ENCODE measurements around the gene CDHR2.

CDHR2 gene

DNA sequence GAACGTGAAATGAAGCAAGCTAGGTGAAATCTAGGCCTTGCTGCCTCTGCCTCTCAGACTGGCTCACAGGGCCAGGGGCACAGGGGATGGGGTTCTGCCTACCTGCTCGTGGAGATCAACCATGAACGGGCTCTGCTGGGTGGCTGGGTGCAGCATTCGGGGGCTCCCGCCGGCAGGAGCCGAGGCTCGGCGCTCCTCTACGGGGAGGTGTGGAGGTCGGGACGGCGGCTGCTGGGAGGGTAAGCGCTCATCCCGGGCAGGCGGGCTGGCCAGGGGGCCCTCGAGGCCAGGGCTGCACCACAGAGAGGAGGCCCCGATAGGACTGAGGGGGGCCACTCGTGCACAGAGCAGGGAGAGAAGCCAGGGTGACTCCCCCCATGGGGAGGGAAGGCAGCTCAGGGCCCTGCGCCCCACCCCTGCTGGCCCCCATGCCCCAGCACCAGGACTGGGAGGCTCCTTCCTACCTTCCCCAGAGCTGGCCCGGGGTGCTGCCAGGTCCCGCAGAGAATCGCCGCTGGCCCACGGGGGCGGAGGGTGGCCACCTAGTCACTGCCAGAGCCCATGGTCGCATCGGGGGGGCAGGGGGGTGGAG is 17.1 kb upstream of the CDHR2 start:
- Histone ChIP-seq H3K9me3 (ENCODE audit: insufficient read depth, low read depth, low read length) (no peaks in the 10 kb centered on the region), H3K4me2 (ENCODE audit: low read length) (no peak overlapping the region), H2BK12ac (ENCODE audit: low read length) (no peak overlapping the region), H3K36me3 (ENCODE audit: control insufficient read depth in 1 of 2, insufficient read depth in 2 of 2, low read length in 2 of 2) (peaks cover 60 to 66% of the 10 kb centered on the region in 2 experiments), H3K23ac (ENCODE audit: low read length) (no peak overlapping the region), H3K27ac (ENCODE audit: low read depth, low read length) (no peak overlapping the region), H2AK5ac (ENCODE audit: low read length) (no peak overlapping the region), H4K91ac (ENCODE audit: low read depth, low read length) (no peak overlapping the region), H2AFZ (ENCODE audit: insufficient read depth, low read length, poor library complexity) (no peak overlapping the region), H3K18ac (ENCODE audit: low read length) (no peak overlapping the region), H2BK5ac (ENCODE audit: low read depth, low read length, poor library complexity) (no peak overlapping the region), H3K79me1 (ENCODE audit: low read length) (peaks cover 8% of the 10 kb centered on the region), H3K79me2 (ENCODE audit: control insufficient read depth, insufficient read depth, low read length, poor library complexity) (peaks cover 28% of the 10 kb centered on the region), H3K14ac (ENCODE audit: low read length) (no peak overlapping the region), H2BK120ac (ENCODE audit: insufficient read depth, low read length, poor library complexity) (no peak overlapping the region), H4K8ac (ENCODE audit: low read depth, low read length) (no peak overlapping the region), H3K4me1 (ENCODE audit: control insufficient read depth in 1 of 2, insufficient read depth in 2 of 2, low read length in 2 of 2) (peaks cover 7 to 13% of the 10 kb centered on the region in 2 experiments), H3K9ac (ENCODE audit: low read length) (no peak overlapping the region), H3K27me3 (ENCODE audit: insufficient read depth, low read length) (no peaks in the 10 kb centered on the region), H4K12ac (ENCODE audit: low read depth, low read length) (no peak overlapping the region), H3K4ac (ENCODE audit: low read depth, low read length) (no peak overlapping the region), H3K4me3 (ENCODE audit: low read depth, low read length) (no peak overlapping the region)
- no peak for DNase-seq
- WGBS (ENCODE audit: extremely low coverage, insufficient coverage, insufficient read length) = no CpG with 5 or more reads among the region's 28 CpGs

DNA sequence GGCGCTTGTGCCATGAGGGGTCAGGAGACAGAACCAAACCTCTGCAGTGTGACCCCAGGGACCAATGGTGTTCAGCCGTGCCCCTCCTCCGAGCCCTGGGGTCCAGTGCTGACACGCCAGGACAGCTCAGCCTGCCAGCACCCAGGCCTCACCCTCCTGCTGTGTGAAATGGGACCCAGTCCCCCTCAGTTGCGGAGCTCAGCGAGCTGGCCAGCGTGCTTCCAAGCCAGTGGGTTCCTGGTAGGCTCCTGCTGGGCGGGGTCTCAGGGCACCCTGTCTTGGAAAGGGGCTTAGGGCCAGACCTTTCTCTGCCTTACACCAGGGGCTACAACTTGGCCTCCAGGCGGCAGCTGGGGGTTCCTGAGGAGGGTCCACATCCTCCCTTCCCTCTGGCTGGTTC is 16.3 kb upstream of the CDHR2 start:
- Histone ChIP-seq H3K9me3 (ENCODE audit: insufficient read depth, low read depth, low read length) (no peaks in the 10 kb centered on the region), H2AFZ (ENCODE audit: insufficient read depth, low read length, poor library complexity) (no peak overlapping the region), H3K4me3 (ENCODE audit: low read depth, low read length) (no peak overlapping the region), H3K4me2 (ENCODE audit: low read length) (no peak overlapping the region), H3K4ac (ENCODE audit: low read depth, low read length) (peak overlapping the region; percentile 44), H4K8ac (ENCODE audit: low read depth, low read length) (no peak overlapping the region), H3K79me1 (ENCODE audit: low read length) (peaks cover 13% of the 10 kb centered on the region), H3K79me2 (ENCODE audit: control insufficient read depth, insufficient read depth, low read length, poor library complexity) (peaks cover 29% of the 10 kb centered on the region), H3K27ac (ENCODE audit: low read depth, low read length) (no peak overlapping the region), H2BK12ac (ENCODE audit: low read length) (no peak overlapping the region), H2BK5ac (ENCODE audit: low read depth, low read length, poor library complexity) (no peak overlapping the region), H3K4me1 (ENCODE audit: control insufficient read depth in 1 of 2, insufficient read depth in 2 of 2, low read length in 2 of 2) (peaks cover 7 to 13% of the 10 kb centered on the region in 2 experiments), H4K91ac (ENCODE audit: low read depth, low read length) (no peak overlapping the region), H3K27me3 (ENCODE audit: insufficient read depth, low read length) (no peaks in the 10 kb centered on the region), H3K9ac (ENCODE audit: low read length) (no peak overlapping the region), H3K23ac (ENCODE audit: low read length) (no peak overlapping the region), H4K12ac (ENCODE audit: low read depth, low read length) (no peak overlapping the region), H3K36me3 (ENCODE audit: control insufficient read depth in 1 of 2, insufficient read depth in 2 of 2, low read length in 2 of 2) (peaks cover 54 to 59% of the 10 kb centered on the region in 2 experiments), H2BK120ac (ENCODE audit: insufficient read depth, low read length, poor library complexity) (no peak overlapping the region), H2AK5ac (ENCODE audit: low read length) (no peak overlapping the region), H3K14ac (ENCODE audit: low read length) (no peak overlapping the region), H3K18ac (ENCODE audit: low read length) (peak overlapping the region; percentile 43)
- no CpG with 5 or more reads among the region's 9 CpGs for WGBS (ENCODE audit: extremely low coverage, insufficient coverage, insufficient read length)
- no peak for DNase-seq

DNA sequence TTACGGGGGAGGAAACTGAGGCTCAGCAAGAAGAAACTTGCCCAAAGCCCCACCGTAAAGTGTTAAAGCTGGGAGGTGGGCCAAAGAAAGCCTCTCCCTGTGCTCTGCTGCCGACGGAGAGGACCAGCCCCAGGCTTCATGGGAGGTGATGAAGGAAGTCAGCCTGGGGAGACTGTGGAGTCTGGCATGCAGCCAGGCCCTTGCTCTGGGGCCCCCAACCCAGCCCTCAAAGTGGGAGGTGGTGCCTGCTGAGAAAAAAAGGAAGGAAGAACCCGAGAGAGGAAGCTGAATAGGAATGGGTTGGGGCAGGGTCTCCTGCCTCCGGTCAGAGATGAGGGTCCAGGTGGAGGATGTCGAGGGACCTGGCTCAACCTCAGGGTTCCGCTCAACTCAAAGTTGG is 15.8 kb upstream of the CDHR2 start:
- Histone ChIP-seq H2AK5ac (ENCODE audit: low read length) (no peak overlapping the region), H3K4me1 (ENCODE audit: control insufficient read depth in 1 of 2, insufficient read depth in 2 of 2, low read length in 2 of 2) (peaks cover 7 to 13% of the 10 kb centered on the region in 2 experiments), H4K91ac (ENCODE audit: low read depth, low read length) (no peak overlapping the region), H2BK120ac (ENCODE audit: insufficient read depth, low read length, poor library complexity) (no peak overlapping the region), H4K8ac (ENCODE audit: low read depth, low read length) (no peak overlapping the region), H3K27me3 (ENCODE audit: insufficient read depth, low read length) (no peaks in the 10 kb centered on the region), H3K23ac (ENCODE audit: low read length) (no peak overlapping the region), H4K12ac (ENCODE audit: low read depth, low read length) (peak overlapping the region; percentile 26), H3K14ac (ENCODE audit: low read length) (no peak overlapping the region), H2AFZ (ENCODE audit: insufficient read depth, low read length, poor library complexity) (no peak overlapping the region), H3K36me3 (ENCODE audit: control insufficient read depth in 1 of 2, insufficient read depth in 2 of 2, low read length in 2 of 2) (peaks cover 48 to 53% of the 10 kb centered on the region in 2 experiments), H3K27ac (ENCODE audit: low read depth, low read length) (no peak overlapping the region), H3K18ac (ENCODE audit: low read length) (no peak overlapping the region), H3K79me1 (ENCODE audit: low read length) (peaks cover 13% of the 10 kb centered on the region), H3K79me2 (ENCODE audit: control insufficient read depth, insufficient read depth, low read length, poor library complexity) (peaks cover 29% of the 10 kb centered on the region), H3K9ac (ENCODE audit: low read length) (no peak overlapping the region), H3K4ac (ENCODE audit: low read depth, low read length) (peak overlapping the region; percentile 44), H2BK5ac (ENCODE audit: low read depth, low read length, poor library complexity) (no peak overlapping the region), H3K9me3 (ENCODE audit: insufficient read depth, low read depth, low read length) (no peaks in the 10 kb centered on the region), H3K4me3 (ENCODE audit: low read depth, low read length) (no peak overlapping the region), H3K4me2 (ENCODE audit: low read length) (no peak overlapping the region), H2BK12ac (ENCODE audit: low read length) (no peak overlapping the region)
- DNase-seq = no peak
- no CpG with 5 or more reads among the region's 8 CpGs for WGBS (ENCODE audit: extremely low coverage, insufficient coverage, insufficient read length)

DNA sequence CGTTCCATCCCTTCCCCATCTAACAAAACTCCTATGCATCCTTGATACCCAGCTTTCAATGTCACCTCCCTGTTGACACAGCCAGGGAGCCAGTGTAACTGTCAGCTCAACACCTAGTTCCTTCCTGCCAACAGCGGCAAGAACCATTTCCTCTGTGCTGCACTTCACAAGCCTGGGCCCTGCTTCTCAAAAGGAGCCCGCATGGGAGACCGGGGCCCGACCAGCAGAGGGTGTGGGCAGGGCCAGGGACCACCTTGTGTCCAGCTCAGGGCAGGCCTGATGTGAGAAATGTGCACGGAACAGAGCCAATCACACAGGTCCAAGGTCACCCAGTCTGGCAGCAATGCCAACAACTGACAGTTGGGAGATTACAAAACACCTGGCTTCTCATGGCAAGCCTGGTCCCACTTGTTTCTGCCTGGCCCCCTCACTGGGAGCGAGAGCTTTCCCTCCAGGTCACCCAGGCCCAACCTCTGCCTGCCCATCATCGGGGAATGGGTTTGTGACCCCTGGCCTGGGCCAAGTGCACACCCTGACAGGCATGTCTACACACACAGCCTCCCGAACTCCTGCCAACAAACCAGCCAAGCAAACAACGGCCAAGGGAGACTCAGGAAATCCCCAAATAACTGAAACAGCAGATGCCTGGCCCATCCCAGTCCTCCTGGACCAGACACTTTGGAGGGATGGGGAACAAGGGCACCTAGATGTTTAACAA is 15.1 kb upstream of the CDHR2 start:
- Histone ChIP-seq H3K14ac (ENCODE audit: low read length) (no peak overlapping the region), H3K4ac (ENCODE audit: low read depth, low read length) (peak overlapping the region; percentile 84), H3K27me3 (ENCODE audit: insufficient read depth, low read length) (no peaks in the 10 kb centered on the region), H3K4me2 (ENCODE audit: low read length) (peak overlapping the region; percentile 1), H2BK5ac (ENCODE audit: low read depth, low read length, poor library complexity) (no peak overlapping the region), H2BK120ac (ENCODE audit: insufficient read depth, low read length, poor library complexity) (no peak overlapping the region), H4K91ac (ENCODE audit: low read depth, low read length) (no peak overlapping the region), H3K27ac (ENCODE audit: low read depth, low read length) (no peak overlapping the region), H3K4me3 (ENCODE audit: low read depth, low read length) (no peak overlapping the region), H2BK12ac (ENCODE audit: low read length) (no peak overlapping the region), H2AFZ (ENCODE audit: insufficient read depth, low read length, poor library complexity) (no peak overlapping the region), H3K79me2 (ENCODE audit: control insufficient read depth, insufficient read depth, low read length, poor library complexity) (peaks cover 29% of the 10 kb centered on the region), H2AK5ac (ENCODE audit: low read length) (no peak overlapping the region), H3K9ac (ENCODE audit: low read length) (no peak overlapping the region), H4K12ac (ENCODE audit: low read depth, low read length) (no peak overlapping the region), H4K8ac (ENCODE audit: low read depth, low read length) (no peak overlapping the region), H3K79me1 (ENCODE audit: low read length) (peaks cover 13% of the 10 kb centered on the region), H3K23ac (ENCODE audit: low read length) (no peak overlapping the region), H3K36me3 (ENCODE audit: control insufficient read depth in 1 of 2, insufficient read depth in 2 of 2, low read length in 2 of 2) (peaks cover 41 to 47% of the 10 kb centered on the region in 2 experiments), H3K9me3 (ENCODE audit: insufficient read depth, low read depth, low read length) (no peaks in the 10 kb centered on the region), H3K18ac (ENCODE audit: low read length) (no peak overlapping the region), H3K4me1 (ENCODE audit: control insufficient read depth in 1 of 2, insufficient read depth in 2 of 2, low read length in 2 of 2) (peaks cover 7 to 13% of the 10 kb centered on the region in 2 experiments)
- WGBS (ENCODE audit: extremely low coverage, insufficient coverage, insufficient read length) = no CpG with 5 or more reads among the region's 10 CpGs
- no peak for DNase-seq
